ENCODE data around the gene AKR1D1. TPM values are rescaled to one million over a fixed set of nuclear protein-coding genes. Genes with fewer than 3 reads are reported as not detected.
A peak's percentile ranks its signal among the peaks of the same experiment; 100 is the strongest.

Gene AKR1D1
- total RNA-seq, 1 experiment from 2014 or later: not detected

DNA sequence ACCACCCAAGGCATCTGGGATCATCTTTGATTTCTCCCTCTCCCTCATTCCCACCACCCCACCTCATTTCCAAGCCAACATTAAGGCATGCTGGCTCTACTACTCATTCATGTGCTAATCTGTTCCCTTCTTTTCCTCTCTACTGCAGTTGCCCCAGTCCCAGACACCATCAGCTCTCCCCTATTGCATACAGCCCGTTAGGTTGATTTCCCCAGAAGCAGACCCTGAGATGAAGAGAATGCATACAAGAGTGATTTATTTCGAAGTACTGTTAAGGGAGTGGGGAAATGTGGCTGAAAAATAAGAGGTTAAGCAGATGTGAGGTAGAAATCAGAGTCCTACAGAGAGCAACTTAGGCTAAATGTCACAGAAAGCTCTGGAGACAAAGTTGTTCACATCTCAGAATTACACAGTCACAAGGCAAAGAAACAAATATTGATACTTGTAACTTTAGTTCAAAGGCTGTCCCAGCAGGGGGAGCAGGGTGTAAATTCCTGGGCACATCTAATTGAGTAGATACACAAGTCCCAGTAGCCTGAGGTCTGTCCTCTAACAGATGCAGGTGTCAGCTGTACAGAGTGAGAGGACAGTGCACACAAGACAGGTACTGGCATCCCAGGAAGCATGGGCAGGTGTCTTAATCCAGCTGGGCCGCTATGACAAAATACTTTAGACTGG is 20.9 kb downstream of the AKR1D1 start:
- Histone ChIP-seq H3K79me2 (ENCODE audit: low read length) (no peaks in the 10 kb centered on the region), H3K9ac (ENCODE audit: low read length) (no peak overlapping the region), H3K9me3 (ENCODE audit: low read length) (no peaks in the 10 kb centered on the region), H3K4me3 (ENCODE audit: low read length) (no peak overlapping the region), H4K20me1 (ENCODE audit: low read length) (no peaks in the 10 kb centered on the region), H3K27me3 (ENCODE audit: low read length) (no peaks in the 10 kb centered on the region), H3K9me2 (replicated peaks; ENCODE audit: low read length) (no peaks in the 10 kb centered on the region), H3K4me2 (ENCODE audit: low read length) (no peak overlapping the region), H2AFZ (ENCODE audit: low read length) (peak overlapping the region; percentile 3; the same call in 1 of the 2 replicates), H3K27ac (ENCODE audit: low read length) (no peak overlapping the region), H3K36me3 (ENCODE audit: low read depth, low read length) (no peaks in the 10 kb centered on the region), H3F3A (ENCODE audit: low read length, unreplicated experiment) (no peaks in the 10 kb centered on the region), H3K4me1 (ENCODE audit: insufficient read depth, low read length) (peaks cover 5% of the 10 kb centered on the region)
- POLR2A ChIA-PET (ENCODE audit: unreplicated experiment): no interaction called here
- peak; percentile 49 for DNase-seq
- 0 out of 2 replicates have a peak, but pooled peaks have one; percentile 29 for ATAC-seq
- no TSS peak for BruUV-seq (replicated peaks)
- TF ChIP-seq EZH2phosphoT487 (IDR thresholded peaks at IDR 0.05; ENCODE audit: borderline replicate concordance, low read length) (no peak), EZH2 (IDR thresholded peaks at IDR 0.05; ENCODE audit: low read length, unreplicated experiment) (no peak)
- TF ChIP-seq, protein P1, sequence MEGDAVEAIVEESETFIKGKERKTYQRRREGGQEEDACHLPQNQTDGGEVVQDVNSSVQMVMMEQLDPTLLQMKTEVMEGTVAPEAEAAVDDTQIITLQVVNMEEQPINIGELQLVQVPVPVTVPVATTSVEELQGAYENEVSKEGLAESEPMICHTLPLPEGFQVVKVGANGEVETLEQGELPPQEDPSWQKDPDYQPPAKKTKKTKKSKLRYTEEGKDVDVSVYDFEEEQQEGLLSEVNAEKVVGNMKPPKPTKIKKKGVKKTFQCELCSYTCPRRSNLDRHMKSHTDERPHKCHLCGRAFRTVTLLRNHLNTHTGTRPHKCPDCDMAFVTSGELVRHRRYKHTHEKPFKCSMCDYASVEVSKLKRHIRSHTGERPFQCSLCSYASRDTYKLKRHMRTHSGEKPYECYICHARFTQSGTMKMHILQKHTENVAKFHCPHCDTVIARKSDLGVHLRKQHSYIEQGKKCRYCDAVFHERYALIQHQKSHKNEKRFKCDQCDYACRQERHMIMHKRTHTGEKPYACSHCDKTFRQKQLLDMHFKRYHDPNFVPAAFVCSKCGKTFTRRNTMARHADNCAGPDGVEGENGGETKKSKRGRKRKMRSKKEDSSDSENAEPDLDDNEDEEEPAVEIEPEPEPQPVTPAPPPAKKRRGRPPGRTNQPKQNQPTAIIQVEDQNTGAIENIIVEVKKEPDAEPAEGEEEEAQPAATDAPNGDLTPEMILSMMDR (conservative IDR thresholded peaks at IDR 0.05; ENCODE audit: low read depth, low read length): peak; percentile 59
- CTCF ChIA-PET: no interaction called here
- intact Hi-C loops (cut with micrococcal nuclease): loop anchor here (1.0 kb wide), 1 partner anchor 641 kb away; no protein-coding TSS in a partner anchor

DNA sequence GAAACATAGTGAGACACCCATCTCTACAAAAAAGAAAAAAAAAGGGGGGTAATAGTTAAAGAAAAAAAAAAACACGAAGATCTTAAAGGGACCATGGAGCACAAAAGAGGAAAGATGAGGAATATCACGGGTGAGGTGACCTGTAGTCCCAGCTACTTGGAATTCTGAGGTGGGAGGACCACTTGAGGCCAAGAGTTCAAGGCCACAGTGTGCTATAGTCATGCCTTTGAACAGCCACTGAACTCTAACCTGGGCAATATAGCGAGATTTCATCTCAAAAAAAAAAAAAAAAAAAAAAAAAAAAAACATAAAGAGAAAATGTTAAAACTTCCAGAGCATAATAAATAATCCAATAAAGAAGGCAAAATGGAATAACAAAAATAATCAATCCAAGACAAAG is 23.6 kb downstream of the AKR1D1 start:
- no peak for ATAC-seq
- Histone ChIP-seq H3K27me3 (ENCODE audit: low read length) (no peaks in the 10 kb centered on the region), H3K36me3 (ENCODE audit: low read depth, low read length) (no peaks in the 10 kb centered on the region), H3K4me2 (ENCODE audit: low read length) (no peak overlapping the region), H3K79me2 (ENCODE audit: low read length) (no peaks in the 10 kb centered on the region), H4K20me1 (ENCODE audit: low read length) (no peaks in the 10 kb centered on the region), H3K27ac (ENCODE audit: low read length) (no peak overlapping the region), H3K9me2 (replicated peaks; ENCODE audit: low read length) (no peaks in the 10 kb centered on the region), H3K9me3 (ENCODE audit: low read length) (no peaks in the 10 kb centered on the region), H3K9ac (ENCODE audit: low read length) (no peak overlapping the region), H3K4me3 (ENCODE audit: low read length) (no peak overlapping the region), H3F3A (ENCODE audit: low read length, unreplicated experiment) (no peaks in the 10 kb centered on the region), H3K4me1 (ENCODE audit: insufficient read depth, low read length) (no peaks in the 10 kb centered on the region), H2AFZ (ENCODE audit: low read length) (no peak overlapping the region)
- no peak for TF ChIP-seq EZH2phosphoT487 (IDR thresholded peaks at IDR 0.05; ENCODE audit: borderline replicate concordance, low read length)
- no peak for TF ChIP-seq EZH2 (IDR thresholded peaks at IDR 0.05; ENCODE audit: low read length, unreplicated experiment)
- TF ChIP-seq, protein P1 (conservative IDR thresholded peaks at IDR 0.05; ENCODE audit: low read depth, low read length): no peak
- BruUV-seq (replicated peaks): no TSS peak
- intact Hi-C loops (cut with micrococcal nuclease): no loop called here
- POLR2A ChIA-PET (ENCODE audit: unreplicated experiment): no interaction called here
- CTCF ChIA-PET: no interaction called here
- DNase-seq: no peak

GRCh38 chr7:138105221-138105620 is 29.0 kb downstream of the AKR1D1 start:
- POLR2A ChIA-PET (ENCODE audit: unreplicated experiment): no interaction called here
- BruUV-seq (replicated peaks): no TSS peak
- H3K9ac ChIP-seq (ENCODE audit: low read length): no peak overlapping the region
- H3K4me1 ChIP-seq (ENCODE audit: insufficient read depth, low read length): no peaks in the 10 kb centered on the region
- CTCF ChIA-PET: no interaction called here
- H3K27ac ChIP-seq (ENCODE audit: low read length): no peak overlapping the region
- H3K4me3 ChIP-seq (ENCODE audit: low read length): no peak overlapping the region
- intact Hi-C loops (cut with micrococcal nuclease): no loop called here
- H3K9me2 ChIP-seq (replicated peaks; ENCODE audit: low read length): no peaks in the 10 kb centered on the region
- H3K4me2 ChIP-seq (ENCODE audit: low read length): no peak overlapping the region
- ATAC-seq: peak; percentile 13; the same call in 1 of the 2 replicates
- no peaks in the 10 kb centered on the region for H3F3A ChIP-seq (ENCODE audit: low read length, unreplicated experiment)
- H3K36me3 ChIP-seq (ENCODE audit: low read depth, low read length): no peaks in the 10 kb centered on the region
- no peaks in the 10 kb centered on the region for H3K27me3 ChIP-seq (ENCODE audit: low read length)
- H4K20me1 ChIP-seq (ENCODE audit: low read length): no peaks in the 10 kb centered on the region
- TF ChIP-seq, protein P1 (conservative IDR thresholded peaks at IDR 0.05; ENCODE audit: low read depth, low read length): no peak
- TF ChIP-seq EZH2phosphoT487 (IDR thresholded peaks at IDR 0.05; ENCODE audit: borderline replicate concordance, low read length) (no peak), EZH2 (IDR thresholded peaks at IDR 0.05; ENCODE audit: low read length, unreplicated experiment) (no peak)
- H3K79me2 ChIP-seq (ENCODE audit: low read length): no peaks in the 10 kb centered on the region
- peak; percentile 41 for DNase-seq
- H3K9me3 ChIP-seq (ENCODE audit: low read length): no peaks in the 10 kb centered on the region
- no peak overlapping the region for H2AFZ ChIP-seq (ENCODE audit: low read length)
